CD14-positive monocyte (primary cell): ENCODE data around the gene TSPAN13. TPM values are rescaled to one million over a fixed set of nuclear protein-coding genes. Genes with fewer than 3 reads are reported as not detected.

Source experiments
- DNase-seq, 3 donors: peaks; one replicate each; pipeline ENCODE4 v3.0.0-alpha.2; 2011 to 2022
- H2AFZ ChIP-seq: 2 replicates; pipeline ENCODE4 v1.6.0; 2012; ENCODE audit warnings: mild to moderate bottlenecking, low read depth, low read length, inconsistent platforms; ENCODE audit not compliant: insufficient read depth, poor library complexity, severe bottlenecking
- H3K27ac ChIP-seq, 2 donors: 1 replicate in 1 of 2; 2 replicates in 1 of 2; pipeline ENCODE4 v1.5.1; 2012 to 2013; ENCODE audit warnings: low read length in 2 of 2, control low read depth in 1 of 2, inconsistent platforms in 1 of 2, low read depth in 1 of 2, mild to moderate bottlenecking in 1 of 2
- H3K27me3 ChIP-seq, 2 donors: one replicate each; pipeline versions ENCODE4 v1.6.0 to v1.6.1; 2011 to 2013; ENCODE audit warnings: low read length in 2 of 2; ENCODE audit not compliant: control insufficient read depth in 2 of 2, insufficient read depth in 2 of 2
- H3K36me3 ChIP-seq, 2 donors: replicated peaks in 1 of 2; 1 replicate in 1 of 2; 2 replicates in 1 of 2; pipeline versions ENCODE4 v1.5.1 to v1.6.1; 2012 to 2013; ENCODE audit warnings: low read length in 2 of 2, control low read depth in 1 of 2, inconsistent platforms in 1 of 2, mild to moderate bottlenecking in 1 of 2; ENCODE audit not compliant: insufficient read depth in 2 of 2, control insufficient read depth in 1 of 2
- H3K4me1 ChIP-seq, 2 donors: 1 replicate in 1 of 2; 2 replicates in 1 of 2; pipeline versions ENCODE4 v1.5.1 to v1.6.1; 2012 to 2013; ENCODE audit warnings: low read length in 2 of 2, control low read depth in 1 of 2, inconsistent platforms in 1 of 2, mild to moderate bottlenecking in 1 of 2, moderate library complexity in 1 of 2; ENCODE audit not compliant: insufficient read depth in 2 of 2, control insufficient read depth in 1 of 2
- H3K4me2 ChIP-seq: replicated peaks from 2 replicates; pipeline ENCODE3; 2012; ENCODE audit warnings: low read length, moderate library complexity, mild to moderate bottlenecking; ENCODE audit not compliant: poor library complexity, severe bottlenecking; ENCODE audit errors: extremely low read depth
- H3K4me3 ChIP-seq, 3 experiments: fragments of 200-600 bp in 1 of 3; sonication (generic) in 1 of 3; replicated peaks in 1 of 3; 1 replicate in 2 of 3; 2 replicates in 1 of 3; pipeline ENCODE4 v1.5.1; 2011 to 2013; ENCODE audit warnings: low read length in 3 of 3, mild to moderate bottlenecking in 3 of 3, control low read depth in 2 of 3, low read depth in 2 of 3, inconsistent platforms in 1 of 3, moderate library complexity in 1 of 3
- H3K79me2 ChIP-seq: 2 replicates; pipeline ENCODE4 v1.6.0; 2012; ENCODE audit warnings: mild to moderate bottlenecking, control low read depth, inconsistent platforms, low read length, moderate library complexity; ENCODE audit not compliant: insufficient read depth
- H3K9ac ChIP-seq: 2 replicates; pipeline ENCODE4 v1.6.0; 2017; ENCODE audit warnings: low read length, mild to moderate bottlenecking; ENCODE audit not compliant: insufficient read depth, poor library complexity, severe bottlenecking
- H3K9me3 ChIP-seq, 2 donors: replicated peaks in 1 of 2; 1 replicate in 1 of 2; 2 replicates in 1 of 2; pipeline versions ENCODE4 v1.5.1 to v1.6.1; 2012 to 2013; ENCODE audit warnings: low read length in 2 of 2, control low read depth in 1 of 2; ENCODE audit not compliant: control insufficient read depth in 1 of 2, insufficient read depth in 1 of 2
- H4K20me1 ChIP-seq: 2 replicates; pipeline ENCODE4 v1.6.0; 2012; ENCODE audit warnings: mild to moderate bottlenecking, low read length, control low read depth, moderate library complexity; ENCODE audit not compliant: insufficient read depth
- H3K27ac Mint-ChIP-seq, 7 donors: one replicate each; pipeline ENCODE4 v1.8.0; 2020; ENCODE audit warnings: mild to moderate bottlenecking in 7 of 7, mixed read lengths in 7 of 7, moderate library complexity in 6 of 7, inconsistent platforms in 2 of 7
- H3K27me3 Mint-ChIP-seq, 3 donors: one replicate each; pipeline ENCODE4 v1.8.0; 2021 to 2022; ENCODE audit warnings: low read depth in 3 of 3, mild to moderate bottlenecking in 3 of 3, mixed read lengths in 3 of 3, moderate library complexity in 3 of 3, inconsistent platforms in 1 of 3
- H3K36me3 Mint-ChIP-seq, 2 donors: one replicate each; pipeline ENCODE4 v1.8.0; 2020; ENCODE audit warnings: mixed read lengths in 2 of 2, inconsistent platforms in 1 of 2, mild to moderate bottlenecking in 1 of 2
- H3K4me1 Mint-ChIP-seq: one replicate; pipeline ENCODE4 v1.8.0; 2020; ENCODE audit warnings: mild to moderate bottlenecking, mixed read lengths
- H3K4me3 Mint-ChIP-seq, 2 donors: one replicate each; pipeline ENCODE4 v1.8.0; 2020; ENCODE audit warnings: mild to moderate bottlenecking in 2 of 2, mixed read lengths in 2 of 2, moderate library complexity in 1 of 2
- H3K9me3 Mint-ChIP-seq, 7 donors: one replicate each; pipeline ENCODE4 v1.8.0; 2020 to 2022; ENCODE audit warnings: mixed read lengths in 7 of 7, mild to moderate bottlenecking in 6 of 7, moderate library complexity in 6 of 7, inconsistent platforms in 2 of 7
- WGBS: methylation state at CpG from one replicate; pipeline ENCODE4 v1.1.5; 2013; ENCODE audit warnings: missing lambda C conversion rate; ENCODE audit not compliant: insufficient coverage; 5-methylcytosine and 5-hydroxymethylcytosine counted together
- intact Hi-C, 2 donors: fragments of 100-400 bp; cut with micrococcal nuclease; formaldehyde crosslinking; loops; one replicate each; pipeline versions ENCODE4 v1.15.0 to v1.15.1; 2023
- polyA plus RNA-seq, 3 donors: library from polyadenylated mRNA; depleted of rRNA in 1 of 3; unstranded in 2 of 3; stranded (reverse) in 1 of 3; fragments of 300-500 nt in 2 of 3; fragments of >200 nt in 1 of 3; fragmentation: Illumina TruSeq in 2 of 3; gene quantifications; 1 replicate in 2 of 3; 2 replicates in 1 of 3; pipeline ENCODE4 v1.2.3, GENCODE V29; 2012 to 2021
- TF ChIP-seq, protein P1 (sequence below): fragments of 200-600 bp; IDR thresholded peaks from one replicate; pipeline ENCODE4 v1.8.0; 2022; ENCODE audit warnings: antibody characterized with exemption, mild to moderate bottlenecking

TSPAN13 gene
- polyA plus RNA-seq, 3 donors = 0.09 to 0.17 (median 0.16) TPM

DNA sequence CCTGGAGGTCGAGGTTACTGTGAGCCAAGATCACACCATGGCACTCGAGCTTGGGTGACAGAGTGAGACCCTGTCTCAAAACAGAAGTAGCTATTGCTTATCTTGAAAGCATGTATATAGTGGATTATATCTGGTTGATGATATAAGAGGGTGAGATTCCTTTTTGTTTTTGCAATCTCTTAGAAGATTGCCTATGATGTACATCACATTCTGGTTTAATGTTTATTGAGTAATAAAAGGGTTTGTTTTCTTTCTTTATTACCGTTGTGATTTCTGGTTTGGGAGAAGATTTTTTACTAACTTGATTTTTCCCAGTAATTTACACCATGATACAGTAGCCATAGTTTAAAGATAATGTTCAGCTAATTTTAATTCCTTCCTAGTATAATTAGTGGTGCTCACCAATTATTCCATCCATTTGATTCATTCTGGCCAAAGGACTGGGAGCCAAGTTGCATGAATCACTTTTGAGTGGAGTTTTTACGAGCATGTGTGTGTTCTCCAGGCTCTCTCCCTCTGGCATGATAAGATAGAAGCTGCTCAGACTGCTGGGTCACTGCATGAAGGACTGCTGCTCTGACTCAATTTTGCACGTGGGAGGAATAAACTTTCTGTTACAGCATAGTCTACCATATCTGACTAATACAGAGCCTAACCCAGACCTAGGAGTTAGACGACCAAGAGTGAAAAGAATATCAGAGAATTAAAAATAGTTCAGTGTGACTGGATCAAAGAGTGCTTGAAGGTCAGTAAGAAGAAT is 13.5 kb upstream of the TSPAN13 start:
- H3K4me2 ChIP-seq = no peak overlapping the region
- H3K9ac ChIP-seq = no peak overlapping the region
- H2AFZ ChIP-seq = no peak overlapping the region
- peaks cover 0 to 4% (median 0%) of the 10 kb centered on the region in 3 donors for H3K27me3 Mint-ChIP-seq
- no peaks in the 10 kb centered on the region for H3K9me3 ChIP-seq
- H3K9me3 Mint-ChIP-seq = no peaks in the 10 kb centered on the region
- no peaks in the 10 kb centered on the region for H3K36me3 Mint-ChIP-seq
- peaks cover 6 to 7% of the 10 kb centered on the region in 2 donors for H3K4me1 ChIP-seq
- H3K27me3 ChIP-seq = no peaks in the 10 kb centered on the region
- TF ChIP-seq, protein P1, sequence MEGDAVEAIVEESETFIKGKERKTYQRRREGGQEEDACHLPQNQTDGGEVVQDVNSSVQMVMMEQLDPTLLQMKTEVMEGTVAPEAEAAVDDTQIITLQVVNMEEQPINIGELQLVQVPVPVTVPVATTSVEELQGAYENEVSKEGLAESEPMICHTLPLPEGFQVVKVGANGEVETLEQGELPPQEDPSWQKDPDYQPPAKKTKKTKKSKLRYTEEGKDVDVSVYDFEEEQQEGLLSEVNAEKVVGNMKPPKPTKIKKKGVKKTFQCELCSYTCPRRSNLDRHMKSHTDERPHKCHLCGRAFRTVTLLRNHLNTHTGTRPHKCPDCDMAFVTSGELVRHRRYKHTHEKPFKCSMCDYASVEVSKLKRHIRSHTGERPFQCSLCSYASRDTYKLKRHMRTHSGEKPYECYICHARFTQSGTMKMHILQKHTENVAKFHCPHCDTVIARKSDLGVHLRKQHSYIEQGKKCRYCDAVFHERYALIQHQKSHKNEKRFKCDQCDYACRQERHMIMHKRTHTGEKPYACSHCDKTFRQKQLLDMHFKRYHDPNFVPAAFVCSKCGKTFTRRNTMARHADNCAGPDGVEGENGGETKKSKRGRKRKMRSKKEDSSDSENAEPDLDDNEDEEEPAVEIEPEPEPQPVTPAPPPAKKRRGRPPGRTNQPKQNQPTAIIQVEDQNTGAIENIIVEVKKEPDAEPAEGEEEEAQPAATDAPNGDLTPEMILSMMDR = no peak
- DNase-seq = no peak
- H4K20me1 ChIP-seq = no peaks in the 10 kb centered on the region
- no peaks in the 10 kb centered on the region for H3K36me3 ChIP-seq
- H3K4me3 ChIP-seq = no peak overlapping the region
- H3K4me1 Mint-ChIP-seq = peaks cover 5% of the 10 kb centered on the region
- WGBS = 91% methylated on average over 3 of the region's 6 CpGs
- H3K79me2 ChIP-seq = no peaks in the 10 kb centered on the region
- intact Hi-C loops = no loop called here
- H3K27ac ChIP-seq = no peak overlapping the region
- H3K4me3 Mint-ChIP-seq = no peak overlapping the region
- H3K27ac Mint-ChIP-seq = no peak overlapping the region

DNA sequence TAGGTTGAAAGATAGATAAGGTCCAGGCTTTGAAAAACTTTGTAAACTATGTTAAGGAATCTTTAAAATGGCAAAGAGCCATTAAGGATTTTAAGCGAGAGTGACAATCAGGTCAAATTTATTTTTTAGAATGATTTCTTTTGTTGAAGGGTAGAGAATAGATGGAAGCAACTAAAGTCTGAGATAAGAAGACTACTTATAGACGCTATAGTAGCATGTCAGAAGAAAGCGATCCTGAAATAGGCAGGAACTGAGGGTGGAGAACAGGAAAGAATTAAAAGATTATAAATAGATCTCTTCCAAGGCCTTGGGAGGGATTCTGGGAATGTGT is 13.0 kb upstream of the TSPAN13 start:
- Histone ChIP-seq H4K20me1 (no peaks in the 10 kb centered on the region), H3K4me1 (peaks cover 6 to 7% of the 10 kb centered on the region in 2 donors), H3K36me3 (no peaks in the 10 kb centered on the region), H3K79me2 (no peaks in the 10 kb centered on the region), H3K4me3 (no peak overlapping the region), H3K9me3 (no peaks in the 10 kb centered on the region), H3K27ac (no peak overlapping the region), H3K9ac (no peak overlapping the region), H3K4me2 (no peak overlapping the region), H2AFZ (no peak overlapping the region), H3K27me3 (no peaks in the 10 kb centered on the region)
- no peak for DNase-seq
- Mint-ChIP-seq H3K4me3 (no peak overlapping the region), H3K27me3 (peaks cover 0 to 4% (median 0%) of the 10 kb centered on the region in 3 donors), H3K36me3 (no peaks in the 10 kb centered on the region), H3K9me3 (no peaks in the 10 kb centered on the region), H3K27ac (no peak overlapping the region), H3K4me1 (peaks cover 5% of the 10 kb centered on the region)
- intact Hi-C loops = no loop called here
- WGBS = 100% methylated on average over 3 of the region's 3 CpGs
- TF ChIP-seq, protein P1 = no peak
